AG09309 (cell line): ENCODE results near the gene NKD2.

Source experiments
- DNase-seq: peaks from one replicate; pipeline ENCODE4 v3.0.0-alpha.2; 2010; ENCODE audit warnings: low read depth
- H3K4me3 ChIP-seq: 2 replicates; pipeline ENCODE4 v1.5.1; 2011; ENCODE audit warnings: mild to moderate bottlenecking, low read depth, low read length, moderate library complexity; ENCODE audit not compliant: control insufficient read depth
- CTCF ChIP-seq: IDR thresholded peaks from 2 replicates; pipeline ENCODE4 v1.5.1; 2011; ENCODE audit warnings: mild to moderate bottlenecking, low read depth, low read length, inconsistent platforms; ENCODE audit not compliant: insufficient read depth, control insufficient read depth; ENCODE audit errors: missing control alignments

The NKD2 gene

GRCh38 chr5:1007681-1008450, 736 bp upstream of the NKD2 start:
- TF ChIP-seq CTCF: no peak
- DNase-seq: no peak
- H3K4me3 ChIP-seq: no peak overlapping the region

- no peak overlapping the region for H3K4me3 ChIP-seq
- no peak for TF ChIP-seq CTCF
- DNase-seq: no peak
These were observed 968 bp downstream of the NKD2 start for GRCh38 chr5:1009359-1010180.

- peak; percentile 4 for TF ChIP-seq CTCF
- no peak for DNase-seq
- no peak overlapping the region for H3K4me3 ChIP-seq
These were observed 1.5 kb downstream of the NKD2 start for GRCh38 chr5:1010181-1010510.

GRCh38 chr5:1010641-1011046, 2.0 kb downstream of the NKD2 start:
- no peak for TF ChIP-seq CTCF
- no peak overlapping the region for H3K4me3 ChIP-seq
- no peak for DNase-seq

GRCh38 chr5:1011226-1011631, 2.6 kb downstream of the NKD2 start:
- H3K4me3 ChIP-seq: no peak overlapping the region
- peak; percentile 27 for TF ChIP-seq CTCF
- DNase-seq: no peak

- DNase-seq: no peak
- no peak for TF ChIP-seq CTCF
- no peak overlapping the region for H3K4me3 ChIP-seq
These were observed 3.2 kb downstream of the NKD2 start for GRCh38 chr5:1011741-1012312.
